Spleen (tissue), 13 donors: ENCODE measurements around the gene FAIM2. TPM values are rescaled to one million over a fixed set of nuclear protein-coding genes. Genes with fewer than 3 reads are reported as not detected.
A peak's percentile ranks its signal among the peaks of the same experiment; 100 is the strongest.

ENCODE experiments used
- DNase-seq: peaks from one replicate; pipeline ENCODE4 v3.0.0-alpha.2; 2020
- H3K27ac ChIP-seq, 8 donors: fragments of 200-600 bp; sonication (generic) in 7 of 8; 1 replicate in 4 of 8; 2 replicates in 4 of 8; pipeline versions ENCODE4 v1.5.0 to v1.8.0; 2016 to 2021; ENCODE audit warnings: inconsistent platforms in 4 of 8, mild to moderate bottlenecking in 4 of 8, moderate library complexity in 1 of 8
- H3K27me3 ChIP-seq, 7 donors: fragments of 200-600 bp; sonication (generic) in 6 of 7; replicated peaks in 1 of 7; 1 replicate in 4 of 7; 2 replicates in 3 of 7; pipeline versions ENCODE4 v1.5.0 to v1.8.0; 2016 to 2021; ENCODE audit warnings: inconsistent platforms in 3 of 7, mild to moderate bottlenecking in 1 of 7
- H3K36me3 ChIP-seq, 6 donors: fragments of 200-600 bp; sonication (generic) in 5 of 6; 1 replicate in 4 of 6; 2 replicates in 2 of 6; pipeline versions ENCODE4 v1.5.0 to v1.8.0; 2016 to 2021; ENCODE audit warnings: inconsistent platforms in 2 of 6
- H3K4me1 ChIP-seq, 6 donors: fragments of 200-600 bp; sonication (generic) in 5 of 6; 1 replicate in 3 of 6; 2 replicates in 3 of 6; pipeline versions ENCODE4 v1.5.0 to v1.8.0; 2016 to 2021; ENCODE audit warnings: inconsistent platforms in 3 of 6
- H3K4me3 ChIP-seq, 8 donors: fragments of 200-600 bp; sonication (generic) in 7 of 8; 1 replicate in 4 of 8; 2 replicates in 4 of 8; pipeline versions ENCODE4 v1.5.0 to v1.8.0; 2016 to 2021; ENCODE audit warnings: inconsistent platforms in 4 of 8, mild to moderate bottlenecking in 4 of 8, moderate library complexity in 2 of 8
- H3K9me3 ChIP-seq, 8 donors: fragments of 200-600 bp; sonication (generic) in 7 of 8; 1 replicate in 4 of 8; 2 replicates in 4 of 8; pipeline versions ENCODE4 v1.5.0 to v1.8.0; 2016 to 2021; ENCODE audit warnings: inconsistent platforms in 4 of 8
- CTCF ChIP-seq, 11 experiments: fragments of 200-600 bp in 7 of 11; fragments of 450-650 bp in 4 of 11; sonication (generic) in 4 of 11; IDR thresholded peaks in 8 of 11; conservative IDR thresholded peaks in 3 of 11; 1 replicate in 7 of 11; 2 replicates in 4 of 11; pipeline versions ENCODE4 v1.4.0 to v1.8.0; 2016 to 2021; ENCODE audit warnings: antibody characterized with exemption in 11 of 11, inconsistent platforms in 4 of 11, mild to moderate bottlenecking in 1 of 11
- POLR2A ChIP-seq, 3 donors: fragments of 450-650 bp; IDR thresholded peaks; one replicate each; pipeline ENCODE4 v1.5.1; 2017; ENCODE audit warnings: antibody characterized with exemption in 3 of 3, mild to moderate bottlenecking in 1 of 3
- POLR2AphosphoS5 ChIP-seq, 3 donors: sonication (generic); formaldehyde crosslinking; IDR thresholded peaks; one replicate each; pipeline ENCODE4 v1.5.1; 2017; ENCODE audit warnings: antibody characterized with exemption in 3 of 3
- WGBS, 5 donors: extraction: QIAGEN DNeasy Blood & Tissue Kit in 3 of 5; methylation state at CpG; one replicate each; pipeline versions ENCODE4 v1.1.5 to v1.1.7; 2013 to 2018; 5-methylcytosine and 5-hydroxymethylcytosine counted together
- intact Hi-C: fragments of 100-400 bp; cut with DNase I; formaldehyde crosslinking; loops from one replicate; pipeline ENCODE4 v1.15.0; 2023; ENCODE audit warnings: low total_unique reads
- long read RNA-seq, 2 donors: transcript quantifications; one replicate each; lab custom pipeline, GENCODE V29; 2026
- polyA plus RNA-seq, 3 donors: library from polyadenylated mRNA; stranded (reverse); fragments of 200-250 nt; gene quantifications; one replicate each; pipeline ENCODE4 v1.2.1, GENCODE V29; 2013
- total RNA-seq, 7 donors: library from RNA; depleted of rRNA in 3 of 7; stranded (reverse); fragments of >200 nt in 3 of 7; fragmentation: NEBNext Ultra II Directional in 4 of 7; extraction: Animal tissue kit (Norgen Biotek cat#: 25700) in 4 of 7; gene quantifications; one replicate each; pipeline versions ENCODE4 v1.1.0 to v1.2.1, GENCODE V29; 2016 to 2021
- donor health status: healthy with polysubstance abuse.
- donor health status: DM: no; HTN: no; CAD: no; lungs with moderate emphysema.
- donor health status: DM: no; HTN: no; CAD: no.
- donor health status: Bipolar disorder and iron deficiency.
- donor health status: healthy.
- donor health status: DM: no; HTN: no; CAD: no.
- donor health status: DM: yes; HTN: yes; CAD: no.

The FAIM2 gene
- 1 to 10 TPM in 4 of 7 donors, under 1 TPM in 2, not detected in 1; 0.09 to 3.2 (median 1.7) TPM for total RNA-seq
- polyA plus RNA-seq, result under 1 TPM; 0.04 to 0.19 (median 0.17) TPM
- long read RNA-seq, donor 1, result 0 reads
- long read RNA-seq, donor 2, full-length matches to known transcripts, result 1 of 1 reads
- long read RNA-seq, donor 2, partial matches to known transcripts, result 0 of 1 reads
- long read RNA-seq, donor 2, other reads (novel, unspliced or antisense), result 0 of 1 reads

GRCh38 chr12:49903700-49904423, at the start of gene FAIM2:
Gene FAIM2 (minus strand): TSS chr12:49903900. CDS start chr12:49903792, 108 bp downstream.
- Histone ChIP-seq H3K27ac (peak within 1 kb of the TSS in 4 of 8 donors; percentile 11 to 49 (median 34)), H3K36me3 (no peaks in the 10 kb centered on the region), H3K4me3 (peak within 1 kb of the TSS; percentile 4 to 68 (median 35)), H3K4me1 (peaks cover 0 to 19% (median 12%) of the 10 kb centered on the region in 6 donors), H3K27me3 (peaks cover 0 to 46% (median 10%) of the 10 kb centered on the region in 7 donors), H3K9me3 (no peaks in the 10 kb centered on the region)
- TF ChIP-seq POLR2A (IDR thresholded peaks at IDR 0.05) (no peak), CTCF (IDR thresholded peaks at IDR 0.05 in 8 of 11, conservative IDR thresholded peaks at IDR 0.05 in 3 of 11) (no peak), POLR2AphosphoS5 (IDR thresholded peaks at IDR 0.05) (peak in 1 of 3 donors; percentile 21)
- WGBS, 5 donors, result 4 to 11% (median 6%) methylated on average over 20 to 55 of the region's 56 CpGs
- peak; percentile 80 for DNase-seq
- intact Hi-C loops, result no loop called here

- no peak overlapping the region for H3K4me3 ChIP-seq
- H3K36me3 ChIP-seq, result no peaks in the 10 kb centered on the region
- H3K4me1 ChIP-seq, result peaks cover 0 to 44% (median 12%) of the 10 kb centered on the region in 6 donors
- H3K9me3 ChIP-seq, result no peaks in the 10 kb centered on the region
- H3K27me3 ChIP-seq, result peaks cover 0 to 89% (median 23%) of the 10 kb centered on the region in 7 donors
- 76 to 88% (median 78%) methylated on average over 4 of the region's 4 CpGs for WGBS, 5 donors
- peak; percentile 47 for DNase-seq
- no peak for TF ChIP-seq POLR2AphosphoS5 (IDR thresholded peaks at IDR 0.05)
- no peak for TF ChIP-seq CTCF (IDR thresholded peaks at IDR 0.05 in 8 of 11, conservative IDR thresholded peaks at IDR 0.05 in 3 of 11)
- TF ChIP-seq POLR2A (IDR thresholded peaks at IDR 0.05), result no peak
- intact Hi-C loops, result no loop called here
- no peak overlapping the region for H3K27ac ChIP-seq
Measured at GRCh38 chr12:49953151-49953550, 49.5 kb upstream of the FAIM2 start.

GRCh38 chr12:49952391-49953055, 48.8 kb upstream of the FAIM2 start:
- DNase-seq, result peak; percentile 15
- WGBS, 5 donors, result 44 to 63% (median 61%) methylated on average over 1 of the region's 1 CpG
- peaks cover 0 to 82% (median 23%) of the 10 kb centered on the region in 7 donors for H3K27me3 ChIP-seq
- H3K27ac ChIP-seq, result no peak overlapping the region
- H3K4me3 ChIP-seq, result no peak overlapping the region
- no peaks in the 10 kb centered on the region for H3K9me3 ChIP-seq
- no peaks in the 10 kb centered on the region for H3K36me3 ChIP-seq
- H3K4me1 ChIP-seq, result peaks cover 0 to 44% (median 12%) of the 10 kb centered on the region in 6 donors
- TF ChIP-seq POLR2AphosphoS5 (IDR thresholded peaks at IDR 0.05) (no peak), CTCF (IDR thresholded peaks at IDR 0.05 in 8 of 11, conservative IDR thresholded peaks at IDR 0.05 in 3 of 11) (no peak), POLR2A (IDR thresholded peaks at IDR 0.05) (no peak)
- intact Hi-C loops, result no loop called here
